GM19372 (cell line): ENCODE results near the gene ABHD13.
A peak's percentile ranks its signal among the peaks of the same experiment; 100 is the strongest.
"Not testable (repeated sequence)": the region's sequence is repeated elsewhere in the genome, so short reads cannot be mapped to it uniquely, and the experiment has no call there.

Source experiments
- ATAC-seq: cut with Tn5 transposase; IDR thresholded peaks from one replicate; pipeline ENCODE4 v1.9.1; 2021; ENCODE audit warnings: mild to moderate bottlenecking, low read depth, moderate library complexity; ENCODE audit not compliant: unreplicated experiment

The ABHD13 gene

GRCh38 chr13:108218044-108218974 is at the start of gene ABHD13:
Gene ABHD13 (plus strand): TSS chr13:108218392. CDS start chr13:108229219, 10,827 bp downstream.
- ATAC-seq, result peak; percentile 66

- no peak for ATAC-seq
Observed at GRCh38 chr13:108168929-108169328, 49.3 kb upstream of the ABHD13 start.

- no peak for ATAC-seq
Observed at GRCh38 chr13:108176685-108177274, 41.4 kb upstream of the ABHD13 start.

GRCh38 chr13:108178078-108178477 is 40.1 kb upstream of the ABHD13 start:
- ATAC-seq, result no peak

- no peak for ATAC-seq
Observed at GRCh38 chr13:108182652-108183051, 35.5 kb upstream of the ABHD13 start.

GRCh38 chr13:108185223-108185622 is 33.0 kb upstream of the ABHD13 start:
- no peak for ATAC-seq

- no peak for ATAC-seq
Observed at GRCh38 chr13:108188260-108188659, 29.9 kb upstream of the ABHD13 start.

GRCh38 chr13:108190897-108191296 is 27.3 kb upstream of the ABHD13 start:
- no peak for ATAC-seq

- ATAC-seq, result no peak
Observed at GRCh38 chr13:108193806-108194205, 24.4 kb upstream of the ABHD13 start.

GRCh38 chr13:108194435-108194936 is 23.7 kb upstream of the ABHD13 start:
- no peak for ATAC-seq

- ATAC-seq, result no peak
Observed at GRCh38 chr13:108195146-108195545, 23.0 kb upstream of the ABHD13 start.

GRCh38 chr13:108195861-108196260 is 22.3 kb upstream of the ABHD13 start:
- ATAC-seq, result no peak

GRCh38 chr13:108200781-108201398 is 17.3 kb upstream of the ABHD13 start:
- no peak for ATAC-seq

GRCh38 chr13:108210551-108210950 is 7.6 kb upstream of the ABHD13 start:
- no peak for ATAC-seq

GRCh38 chr13:108212886-108213285 is 5.3 kb upstream of the ABHD13 start:
- no peak for ATAC-seq

- no peak for ATAC-seq
Observed at GRCh38 chr13:108213946-108214345, 4.2 kb upstream of the ABHD13 start.

- no peak for ATAC-seq
Observed at GRCh38 chr13:108214441-108215271, 3.5 kb upstream of the ABHD13 start.

- peak; percentile 67 for ATAC-seq
Observed at GRCh38 chr13:108215436-108215835, 2.8 kb upstream of the ABHD13 start, which contains the start of gene LIG4. Gene LIG4 (minus strand): TSS chr13:108215536. CDS start chr13:108211268, 4,268 bp downstream.

- not testable (repeated sequence) for ATAC-seq
Observed at GRCh38 chr13:108217307-108218043, 717 bp upstream of the ABHD13 start.
